GM19324 (cell line): ENCODE data around the gene GXYLT2.
A peak's percentile ranks its signal among the peaks of the same experiment; 100 is the strongest.

Source experiments
- ATAC-seq: cut with Tn5 transposase; IDR thresholded peaks from one replicate; pipeline ENCODE4 v1.9.1; 2021; ENCODE audit warnings: mild to moderate bottlenecking, moderate library complexity; ENCODE audit not compliant: unreplicated experiment, low FRiP score

GXYLT2 gene

DNA sequence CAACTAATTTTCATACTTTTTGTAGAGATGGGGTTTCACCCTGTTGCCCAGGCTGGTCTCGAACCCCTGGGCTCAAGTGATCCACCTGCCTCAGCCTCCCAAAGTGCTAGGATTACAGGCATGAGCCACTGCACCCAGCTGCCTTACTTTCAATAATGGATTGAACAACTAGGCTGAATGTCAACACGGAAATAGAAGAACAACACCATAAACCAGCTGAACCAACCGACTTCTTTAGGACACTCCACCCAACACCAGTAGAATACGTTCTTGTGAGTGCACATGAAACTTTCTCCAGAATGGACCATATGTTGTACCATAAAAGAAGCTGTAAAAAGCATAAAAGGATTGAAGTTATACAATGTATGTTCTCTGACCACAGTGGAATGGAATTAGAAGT, 42.9 kb downstream of the GXYLT2 start:
- no peak for ATAC-seq

DNA sequence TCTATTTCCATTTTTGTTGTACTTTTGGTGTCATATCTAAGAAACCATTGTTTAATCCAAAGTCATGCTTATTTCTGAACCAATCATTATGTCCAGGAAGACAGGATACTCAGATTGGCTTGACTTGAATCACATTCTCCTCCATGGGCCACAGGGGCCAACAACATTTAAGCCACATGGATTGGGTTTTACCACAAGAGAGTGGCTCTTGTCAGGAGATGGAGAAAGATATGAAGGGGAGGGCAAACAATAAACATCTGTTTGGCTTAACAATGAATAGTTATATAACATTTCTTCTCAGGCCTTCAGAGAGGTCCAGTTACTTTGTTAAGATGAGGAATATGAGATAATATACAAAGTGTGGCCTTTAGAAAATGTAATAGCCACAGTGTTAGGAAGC, 44.6 kb downstream of the GXYLT2 start:
- ATAC-seq: no peak

DNA sequence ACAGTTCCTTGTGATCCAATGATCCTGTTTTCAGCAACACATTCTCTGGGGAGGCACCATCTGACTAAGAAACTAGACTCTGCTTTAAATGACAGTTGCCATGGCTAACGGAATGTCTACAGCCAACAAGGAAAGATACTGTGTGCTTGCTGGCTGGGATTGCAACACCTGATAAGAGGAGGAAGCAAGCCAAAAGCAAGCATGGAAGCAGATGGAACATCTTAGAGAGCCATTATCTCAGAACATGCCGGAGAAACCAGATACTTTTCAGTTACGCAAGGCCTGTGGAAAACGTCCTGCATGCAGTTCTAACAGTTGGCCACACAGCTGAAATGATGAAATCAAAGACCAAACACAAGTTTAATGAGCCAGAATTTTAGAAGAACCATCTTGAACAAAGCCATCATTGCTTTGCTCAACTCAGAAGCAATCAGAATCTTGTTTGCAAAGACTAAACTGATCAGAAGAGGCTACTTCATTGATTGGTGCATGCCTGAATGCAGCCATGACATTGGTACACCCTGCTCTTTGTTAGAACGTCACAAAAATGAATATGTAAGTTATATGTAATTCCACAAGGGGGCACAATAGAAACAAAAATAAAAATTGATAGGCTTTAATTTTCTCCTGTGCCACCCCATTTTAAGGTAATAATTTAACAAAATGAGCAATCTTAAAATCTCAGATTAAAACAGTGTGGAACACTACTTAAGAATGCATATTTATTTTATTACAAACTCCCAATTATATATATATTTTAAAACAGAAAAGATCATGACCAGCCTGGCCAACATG, 50.8 kb downstream of the GXYLT2 start:
- ATAC-seq: peak; percentile 56

DNA sequence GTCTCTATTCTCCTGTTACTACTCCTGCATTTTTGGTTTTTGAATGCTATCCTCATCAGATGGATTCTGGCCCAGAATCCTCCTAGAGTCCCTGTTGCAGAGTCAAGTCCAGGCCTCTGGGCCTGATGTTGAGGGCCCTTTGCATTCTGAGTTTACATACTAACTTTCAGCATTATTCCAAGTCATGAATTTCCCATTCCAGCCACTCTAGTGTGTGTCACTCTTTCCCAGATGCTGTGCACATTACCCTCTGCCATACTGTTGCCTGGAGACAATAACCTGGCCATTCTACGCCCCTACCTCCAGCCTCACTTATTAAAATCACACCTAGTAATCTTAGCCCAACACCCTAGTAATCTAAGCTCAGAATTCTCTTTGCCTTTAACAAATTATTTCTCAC, 53.4 kb downstream of the GXYLT2 start:
- ATAC-seq: no peak

DNA sequence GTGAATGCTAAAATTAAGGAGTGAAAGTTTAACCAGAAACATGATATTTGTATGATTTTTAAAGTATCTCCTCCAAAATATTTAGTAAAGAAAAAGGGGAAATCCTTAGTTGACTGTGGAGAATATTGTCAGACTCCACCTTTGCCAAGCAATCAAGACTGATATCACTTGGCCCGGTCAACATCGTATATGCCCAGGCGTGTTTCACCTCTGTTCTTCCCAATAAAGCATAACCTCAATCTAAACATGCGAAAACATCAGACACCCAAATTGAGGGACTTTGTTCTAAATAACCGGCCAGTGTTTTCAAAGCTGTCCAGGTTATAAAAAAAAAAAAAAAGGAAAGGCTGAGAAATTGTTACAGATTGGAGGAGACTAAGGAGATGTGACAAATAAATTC, 54.6 kb downstream of the GXYLT2 start:
- ATAC-seq: no peak

DNA sequence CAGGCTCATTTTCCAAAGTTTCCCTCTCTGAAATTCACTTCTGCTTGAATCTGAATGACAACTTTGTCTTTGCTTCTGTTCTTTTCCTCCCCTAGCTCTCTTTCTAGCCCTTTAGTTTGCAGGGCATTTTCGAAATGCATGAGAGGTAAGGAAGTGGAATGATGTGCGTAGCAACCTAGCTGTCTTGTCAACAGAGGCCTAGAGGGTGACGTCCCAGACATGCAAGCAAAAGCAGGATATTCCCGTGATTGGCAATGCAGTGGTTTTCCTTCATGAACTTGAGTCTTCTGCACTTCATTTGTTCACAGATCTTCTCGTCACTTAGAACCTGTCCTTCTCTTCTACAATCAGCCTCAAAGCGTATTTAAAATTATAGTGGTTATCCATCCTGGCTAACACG, 56.9 kb downstream of the GXYLT2 start:
- no peak for ATAC-seq

DNA sequence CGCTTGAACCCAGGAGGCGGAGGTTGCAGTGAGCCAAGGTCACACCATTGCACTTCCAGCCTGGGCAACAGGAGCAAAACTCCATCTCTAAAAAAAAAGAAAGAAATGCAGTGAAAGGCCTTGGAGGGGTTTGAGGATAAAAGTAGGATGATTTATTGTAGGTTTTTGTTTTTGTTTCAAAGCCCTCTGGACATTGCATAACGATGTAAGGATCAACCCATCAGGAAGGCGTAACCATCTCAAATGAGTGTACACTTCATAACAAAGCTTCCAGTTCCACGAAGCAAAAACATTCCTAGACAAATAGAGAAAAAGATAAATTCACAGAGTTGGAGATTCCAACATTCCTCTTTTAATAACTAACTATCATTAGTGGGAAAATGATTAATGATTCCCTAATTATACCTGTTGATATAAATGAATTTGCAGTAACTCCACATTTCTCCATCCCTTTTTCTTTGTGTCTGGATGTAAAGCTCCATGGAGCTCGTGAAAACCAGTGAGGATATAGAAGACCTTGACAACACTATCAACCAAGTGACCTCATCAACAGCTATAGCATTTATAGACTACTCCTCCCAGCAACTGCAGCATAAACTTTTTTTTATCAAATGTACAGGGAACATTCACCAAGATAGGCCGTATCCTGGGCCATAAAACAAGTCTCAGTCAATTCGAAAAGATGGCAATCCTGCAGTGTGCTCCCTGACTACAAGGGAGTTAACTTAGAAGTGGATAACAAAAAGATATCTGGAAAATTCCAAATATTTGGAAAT, 60.1 kb downstream of the GXYLT2 start:
- ATAC-seq: no peak

DNA sequence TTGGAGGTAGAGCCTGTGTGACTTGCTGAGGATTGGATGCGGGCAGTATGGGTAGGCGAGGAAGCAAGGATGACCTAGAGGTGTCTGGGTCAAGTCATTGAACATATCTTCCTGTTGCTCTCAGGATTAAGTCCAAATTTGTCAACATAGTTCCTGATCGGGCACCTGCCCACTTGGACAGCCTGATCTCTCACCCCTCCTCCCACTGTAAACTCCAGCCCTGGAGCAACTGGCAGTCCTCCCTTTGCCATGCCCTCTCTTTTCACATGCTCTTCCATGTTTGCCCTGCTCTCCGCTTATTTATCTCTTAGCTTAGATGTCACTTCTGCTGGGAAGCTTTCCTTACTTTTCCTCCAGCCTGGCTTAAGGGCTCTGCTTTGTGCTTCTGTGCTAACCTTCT, 61.2 kb downstream of the GXYLT2 start:
- ATAC-seq: no peak

DNA sequence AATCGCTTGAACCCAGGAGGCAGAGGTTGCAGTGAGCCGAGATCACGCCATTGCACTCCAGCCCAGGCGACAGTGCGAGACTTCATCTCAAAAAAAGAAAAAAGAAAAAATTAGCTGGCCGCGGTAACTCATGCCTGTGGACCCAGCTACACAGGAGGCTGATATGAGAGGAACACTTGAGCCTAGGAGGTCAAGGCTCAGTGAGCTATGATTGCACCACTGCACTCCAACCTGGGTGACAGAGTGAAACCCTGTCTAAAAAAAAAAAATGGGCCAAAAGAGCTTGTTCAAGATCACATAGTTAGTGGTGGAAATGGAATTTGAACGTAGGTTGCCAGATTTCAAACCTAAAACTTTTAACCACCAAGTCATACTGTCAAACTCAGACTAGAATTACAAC, 62.5 kb downstream of the GXYLT2 start:
- ATAC-seq: no peak

DNA sequence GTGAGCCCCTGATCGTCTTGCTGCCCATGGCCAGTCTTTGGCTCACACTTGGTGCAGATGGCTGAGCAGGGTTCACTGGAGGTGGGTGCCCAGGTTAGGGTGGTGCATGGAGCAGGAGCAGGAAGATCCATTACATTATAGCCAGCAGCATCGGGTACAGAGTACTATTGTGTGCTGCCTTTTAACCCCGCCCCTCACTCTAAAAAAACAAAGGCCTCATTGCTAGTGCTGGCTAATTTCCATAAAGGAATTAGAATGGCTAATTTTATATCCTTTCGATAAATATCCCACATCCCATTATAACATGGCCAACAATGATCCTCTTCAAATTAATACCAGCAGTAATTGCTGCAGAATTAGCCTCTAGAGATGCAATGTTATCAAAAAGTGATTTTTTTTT, 63.0 kb downstream of the GXYLT2 start:
- no peak for ATAC-seq

DNA sequence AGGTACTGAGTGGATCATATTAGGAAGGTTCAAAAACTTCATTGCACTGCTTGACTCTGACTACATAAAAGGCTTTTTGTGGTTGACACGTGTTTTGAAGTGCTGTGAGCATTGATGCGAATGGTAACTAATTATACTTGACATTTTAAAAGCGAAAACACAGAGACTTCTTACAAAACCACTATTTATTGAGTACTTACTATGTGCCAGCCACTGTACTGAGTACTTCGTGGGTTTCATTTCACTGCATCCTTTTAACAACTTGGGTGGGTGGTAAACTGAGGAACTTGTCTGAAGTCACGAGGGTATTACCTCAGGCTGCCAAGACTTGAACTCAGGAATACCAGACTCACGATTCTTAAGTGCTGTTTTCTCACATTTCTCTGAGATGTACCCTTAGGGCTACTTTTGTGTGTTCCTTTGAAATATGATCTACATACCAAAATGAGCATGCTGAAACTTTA, 63.4 kb downstream of the GXYLT2 start:
- no peak for ATAC-seq

DNA sequence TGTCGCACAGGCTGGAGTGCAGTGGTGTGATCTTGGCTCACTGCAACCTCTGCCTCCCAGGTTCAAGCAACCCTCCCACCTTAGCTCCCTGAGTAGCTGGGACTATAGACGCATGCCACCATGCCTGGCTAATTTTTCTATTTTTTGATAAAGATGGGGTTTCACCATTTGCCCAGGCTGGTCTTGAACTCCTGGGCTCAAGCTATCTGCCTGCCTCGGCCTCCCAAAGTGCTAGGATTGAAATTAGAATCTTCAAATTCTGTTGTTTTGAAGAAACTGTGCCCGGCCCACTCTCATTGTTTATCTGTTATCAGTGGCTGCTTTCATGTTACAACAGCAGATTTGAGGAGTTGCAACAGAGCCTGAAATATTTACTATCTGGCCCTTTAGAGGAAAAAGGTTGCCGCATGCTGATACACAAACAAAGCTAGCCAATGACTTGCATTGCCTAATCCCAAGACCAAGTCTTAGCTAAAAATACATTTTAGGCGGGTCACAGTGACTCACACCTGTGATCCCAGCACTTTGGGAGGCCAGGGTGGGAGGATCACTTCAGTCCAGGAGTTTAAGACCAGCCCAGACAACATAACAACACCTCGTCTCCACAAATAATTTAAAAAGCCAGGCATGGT, 65.6 kb downstream of the GXYLT2 start:
- ATAC-seq: no peak

DNA sequence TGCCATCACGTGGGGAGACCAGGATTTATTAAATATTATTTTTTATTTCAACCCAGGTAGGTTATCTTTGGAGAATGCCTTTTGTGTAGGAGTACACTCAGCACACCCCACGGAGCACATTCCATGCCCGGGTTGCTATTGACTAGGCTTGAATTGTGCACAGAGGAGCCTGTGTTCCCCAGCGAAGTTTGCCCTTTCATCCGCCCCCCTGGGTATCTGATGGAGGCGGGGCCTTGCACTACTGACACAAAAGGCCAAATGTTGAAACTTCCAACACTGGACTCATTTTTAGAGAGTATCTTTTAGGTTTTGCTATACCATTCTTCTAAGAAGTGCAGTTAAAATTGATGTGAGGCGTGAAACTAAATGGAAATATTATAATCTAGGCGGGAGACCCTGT, 69.5 kb downstream of the GXYLT2 start:
- ATAC-seq: no peak

DNA sequence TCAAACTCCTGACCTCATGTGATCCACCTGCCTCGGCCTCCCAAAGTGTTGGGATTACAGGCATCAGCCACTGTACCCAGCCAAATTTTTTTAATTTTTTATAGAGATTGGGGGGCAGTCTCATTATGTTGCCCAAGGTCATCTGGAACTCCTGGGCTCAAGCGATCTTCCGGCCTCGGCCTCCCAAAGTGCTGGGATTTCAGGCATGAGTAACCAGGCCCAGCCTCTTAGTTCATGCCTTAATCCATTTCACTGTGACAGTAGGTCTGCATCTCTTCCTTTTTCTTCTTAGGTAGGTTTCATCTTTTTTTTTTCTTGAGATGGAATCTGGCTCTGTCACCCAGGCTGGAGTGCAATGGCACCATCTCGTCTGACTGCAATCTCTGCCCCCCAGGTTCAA, 71.5 kb downstream of the GXYLT2 start:
- no peak for ATAC-seq

DNA sequence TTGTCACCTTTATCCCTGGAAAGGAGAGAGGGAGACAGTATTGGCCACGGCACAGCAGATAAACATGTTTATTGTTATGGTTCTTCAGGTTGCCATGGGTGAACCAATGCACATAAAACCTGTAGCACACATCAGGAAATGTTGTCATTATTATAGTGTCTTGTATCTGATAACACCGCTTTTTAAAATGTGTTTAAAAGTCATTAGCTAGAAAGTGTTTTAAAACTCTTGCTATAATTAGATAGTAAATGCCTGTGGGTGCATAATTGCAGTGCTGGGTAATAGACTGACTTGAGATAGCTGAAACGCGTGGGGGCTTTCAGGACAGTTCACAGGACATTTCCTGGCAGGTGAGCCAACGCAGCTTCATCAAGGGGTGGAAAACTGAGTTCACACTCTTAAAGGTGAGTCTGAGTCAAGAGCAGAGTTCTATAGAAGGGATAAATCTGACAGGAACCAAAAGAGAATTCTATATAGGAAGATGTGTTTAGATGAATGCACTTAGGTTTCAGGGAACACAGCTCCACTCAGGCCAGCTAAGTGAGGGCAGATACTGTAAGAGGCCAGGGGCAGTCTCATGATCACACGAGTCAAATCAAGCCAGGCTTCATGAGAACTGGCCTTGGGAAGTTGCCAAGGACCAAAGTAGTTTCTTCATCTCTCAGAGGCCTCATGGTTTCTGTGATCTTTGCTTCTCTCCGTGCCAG, 73.1 kb downstream of the GXYLT2 start:
- no peak for ATAC-seq

DNA sequence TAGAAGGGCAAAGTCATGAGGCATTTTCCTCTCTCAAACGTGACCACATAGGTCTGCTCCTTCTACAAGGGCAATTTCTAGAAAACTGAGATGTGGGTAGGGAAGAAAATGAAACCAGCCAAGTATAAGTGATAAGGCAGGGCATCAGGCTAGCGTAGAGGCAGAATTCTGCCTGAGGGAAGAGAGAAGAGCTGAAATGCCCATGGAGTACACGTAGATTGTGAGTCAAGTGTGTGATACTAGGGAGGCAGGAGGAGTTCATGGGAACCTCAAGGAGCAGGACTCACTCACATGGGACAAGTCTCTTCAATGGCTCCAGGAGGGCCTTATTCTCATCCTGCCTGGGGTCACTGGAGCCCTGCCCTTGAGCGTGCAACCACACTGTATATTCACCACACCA, 73.9 kb downstream of the GXYLT2 start:
- no peak for ATAC-seq

DNA sequence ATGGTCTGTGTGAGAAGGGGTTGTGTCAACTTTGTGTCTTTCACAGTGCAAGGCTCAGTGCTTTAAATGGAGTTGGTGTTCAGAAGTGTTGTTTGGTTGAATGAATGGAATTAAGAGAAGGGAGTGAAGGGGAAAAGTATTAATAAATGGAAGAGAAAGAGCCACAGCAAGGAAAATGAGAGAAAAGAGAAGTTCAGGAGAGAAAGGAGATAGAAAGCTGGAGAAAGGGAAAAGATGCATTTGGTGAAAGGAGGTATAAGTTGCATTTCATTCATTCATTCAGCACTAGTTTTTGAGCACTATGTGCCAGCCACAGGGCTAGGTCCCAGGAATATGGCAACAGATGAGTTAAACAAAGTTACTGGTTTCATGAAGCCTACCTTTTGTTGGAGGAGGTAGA, 74.5 kb downstream of the GXYLT2 start:
- ATAC-seq: no peak

DNA sequence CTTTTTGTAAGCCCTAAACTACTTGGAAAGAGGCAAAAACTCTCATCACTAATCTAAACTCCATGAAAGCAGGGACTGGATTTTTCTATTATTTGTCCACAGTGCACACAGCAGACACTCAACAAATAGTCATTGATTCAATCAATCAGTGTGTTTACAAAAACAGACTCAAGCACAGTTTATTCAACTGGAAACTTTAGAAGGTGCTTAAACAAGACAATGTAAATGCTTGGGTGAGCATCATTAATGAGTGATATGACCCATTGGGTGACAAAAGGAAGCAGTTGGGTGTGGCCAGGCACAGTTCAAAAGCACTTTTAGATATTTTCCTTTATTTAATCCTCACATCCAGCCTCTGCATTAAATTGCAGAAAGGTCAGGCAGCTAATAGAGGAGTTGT, 76.8 kb downstream of the GXYLT2 start:
- no peak for ATAC-seq

DNA sequence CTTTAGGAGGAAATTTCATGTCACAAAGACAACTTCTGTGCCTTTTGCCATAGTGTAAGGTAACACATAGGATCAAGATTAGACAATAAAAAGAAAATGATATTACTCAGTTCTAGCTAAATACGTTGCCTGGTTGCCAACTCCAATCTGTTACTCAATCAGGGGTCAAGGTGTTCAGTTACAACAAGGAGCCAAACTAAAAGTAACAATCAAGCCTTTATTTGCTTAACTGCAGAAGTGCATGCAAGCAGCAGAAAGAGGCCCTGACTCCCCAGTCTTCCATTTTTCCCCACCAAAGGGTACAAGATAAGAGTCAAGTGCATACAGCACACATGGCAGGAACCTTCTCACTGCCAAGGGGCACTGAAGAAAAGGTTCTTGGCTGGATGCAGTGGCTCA, 80.4 kb downstream of the GXYLT2 start:
- ATAC-seq: no peak

DNA sequence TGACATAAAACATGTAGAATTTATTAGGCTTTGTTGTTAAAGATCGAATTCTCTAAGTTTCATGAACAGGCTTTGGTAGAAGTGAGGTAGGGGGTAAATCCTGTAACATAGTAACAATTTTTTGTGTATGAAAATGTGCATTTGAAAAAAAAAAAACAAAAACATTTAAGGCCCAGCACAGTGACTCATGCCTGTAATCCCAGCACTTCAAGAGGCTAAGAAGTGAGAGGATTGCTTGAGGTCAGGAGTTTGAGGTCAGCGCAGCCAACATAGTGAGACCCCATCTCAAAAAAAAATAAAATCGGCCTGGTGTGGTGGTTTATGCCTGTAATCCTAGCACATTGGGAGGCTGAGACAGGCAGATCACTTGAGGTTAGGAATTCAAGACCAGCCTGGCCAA, 81.9 kb downstream of the GXYLT2 start:
- no peak for ATAC-seq

DNA sequence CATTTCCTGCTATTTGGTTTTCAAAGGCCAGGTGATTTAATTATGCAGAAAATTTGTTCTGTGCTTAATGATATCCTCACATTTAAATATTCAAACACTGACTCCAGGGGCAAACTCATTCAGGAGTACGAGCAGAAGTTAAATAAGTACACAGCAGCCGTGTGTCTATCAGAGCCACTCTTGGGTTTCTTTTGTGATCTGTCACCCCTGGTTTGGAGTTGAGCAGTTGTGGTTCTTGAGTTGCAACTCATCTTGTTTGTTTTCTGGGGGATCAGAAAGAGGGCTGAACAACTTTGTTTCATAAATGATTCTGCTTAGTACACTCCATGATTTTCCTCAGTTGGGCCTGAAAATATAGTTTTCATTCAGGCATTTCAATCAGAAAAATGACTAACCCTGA, 83.1 kb downstream of the GXYLT2 start:
- no peak for ATAC-seq
